Smooth muscle cell of the brain vasculature (primary cell): ENCODE results near the gene VWA3A.
"Not testable (repeated sequence)": the region's sequence is repeated elsewhere in the genome, so short reads cannot be mapped to it uniquely, and the experiment has no call there.

ENCODE experiments used
- DNase-seq: peaks from one replicate; pipeline ENCODE4 v3.0.0-alpha.2; 2012; ENCODE audit warnings: low read depth, low spot score

The VWA3A gene

DNA sequence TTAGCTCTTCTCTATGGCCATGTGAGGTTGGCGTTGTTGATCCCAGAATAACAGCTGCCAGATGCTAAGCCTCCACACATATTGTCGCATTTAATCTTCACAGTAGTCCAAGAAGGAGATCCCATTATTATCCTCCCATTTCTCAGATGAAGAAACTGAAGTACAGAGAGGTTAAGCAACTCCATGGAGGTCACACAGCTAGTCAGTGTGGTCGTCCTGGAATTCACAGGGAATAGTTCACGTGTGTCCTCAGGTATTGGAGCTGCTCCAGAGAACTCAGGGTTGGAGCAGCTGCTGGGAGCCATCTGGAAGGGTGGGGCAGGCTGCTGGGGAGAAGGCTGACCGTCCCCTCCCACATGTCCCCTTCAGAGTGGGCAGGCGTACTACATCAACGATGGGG, 89.5 kb downstream of the VWA3A start:
- no peak for DNase-seq

GRCh38 chr16:22183335-22183734, 91.0 kb downstream of the VWA3A start:
- DNase-seq, result no peak

DNA sequence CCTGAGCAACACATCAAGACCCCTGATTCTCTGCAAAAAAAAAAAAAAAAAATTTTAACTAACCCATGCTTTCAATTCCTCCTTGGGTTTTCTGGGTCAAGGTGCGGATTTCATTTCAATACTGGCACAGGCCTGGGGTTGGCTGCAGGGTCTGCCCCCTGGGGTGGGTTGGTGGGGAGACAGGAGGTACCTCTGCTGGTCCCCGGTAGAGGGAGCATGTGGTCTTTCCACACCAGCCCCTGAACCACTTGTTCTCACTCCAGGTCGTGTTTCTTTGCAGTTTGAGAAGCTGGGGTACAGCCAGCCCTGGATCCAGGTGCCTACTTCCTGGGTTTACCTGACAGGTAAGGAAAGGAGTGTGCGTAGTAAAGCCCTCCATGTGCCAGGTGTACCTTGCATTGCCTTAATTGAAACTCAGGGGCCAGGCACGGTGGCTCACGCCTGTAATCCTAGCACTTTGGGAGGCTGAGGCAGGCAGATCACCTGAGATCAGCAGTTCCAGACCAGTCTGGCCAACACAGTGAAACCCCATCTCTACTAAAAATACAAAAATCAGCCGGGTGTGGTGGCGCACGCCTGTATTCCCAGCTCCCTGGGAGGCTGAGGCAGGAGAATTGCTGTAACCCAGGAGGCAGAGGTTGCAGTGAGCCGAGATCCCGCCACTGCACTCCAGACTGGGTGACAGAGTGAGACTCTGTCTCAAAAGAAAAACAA, 91.7 kb downstream of the VWA3A start:
- DNase-seq, result no peak

DNA sequence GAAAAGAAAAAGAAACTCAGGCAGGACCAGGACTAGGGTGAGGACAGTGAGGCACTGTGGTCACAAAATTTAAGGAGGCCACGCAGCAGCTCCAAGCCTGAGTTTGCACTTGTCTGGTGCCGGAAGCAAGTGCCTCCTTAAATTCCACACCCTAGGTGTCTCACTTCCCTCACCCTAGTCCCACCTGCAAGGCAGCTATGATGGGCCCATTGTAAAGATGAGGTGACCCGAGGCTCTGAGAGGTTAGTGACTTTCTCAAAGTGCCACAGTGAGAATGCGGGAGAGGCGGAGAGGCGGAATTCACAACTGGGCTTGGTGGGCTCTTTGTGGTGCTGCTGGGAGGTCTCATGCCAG, 92.3 kb downstream of the VWA3A start:
- DNase-seq, result no peak

DNA sequence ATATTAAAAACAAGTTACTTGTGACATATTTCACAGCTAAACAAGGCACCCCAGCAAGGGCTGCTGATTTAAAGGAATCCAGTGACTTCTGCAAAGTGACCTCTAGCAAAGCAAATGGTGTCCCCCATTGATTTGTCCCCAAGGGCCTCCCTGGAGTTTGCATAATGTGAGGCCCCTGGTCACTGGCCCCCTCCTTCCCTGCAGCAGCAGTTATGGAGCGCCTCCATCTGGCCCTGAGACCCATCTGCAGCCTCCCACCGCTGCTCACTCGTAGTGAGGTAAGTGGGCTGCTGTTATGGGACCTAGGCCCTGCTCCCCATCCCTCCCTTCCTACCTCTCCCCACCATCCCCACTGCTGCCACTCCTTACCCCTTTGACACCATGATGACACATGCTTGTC, 94.2 kb downstream of the VWA3A start:
- no peak for DNase-seq

- DNase-seq, result no peak
These were observed 95.9 kb downstream of the VWA3A start for GRCh38 chr16:22188267-22188594.

DNA sequence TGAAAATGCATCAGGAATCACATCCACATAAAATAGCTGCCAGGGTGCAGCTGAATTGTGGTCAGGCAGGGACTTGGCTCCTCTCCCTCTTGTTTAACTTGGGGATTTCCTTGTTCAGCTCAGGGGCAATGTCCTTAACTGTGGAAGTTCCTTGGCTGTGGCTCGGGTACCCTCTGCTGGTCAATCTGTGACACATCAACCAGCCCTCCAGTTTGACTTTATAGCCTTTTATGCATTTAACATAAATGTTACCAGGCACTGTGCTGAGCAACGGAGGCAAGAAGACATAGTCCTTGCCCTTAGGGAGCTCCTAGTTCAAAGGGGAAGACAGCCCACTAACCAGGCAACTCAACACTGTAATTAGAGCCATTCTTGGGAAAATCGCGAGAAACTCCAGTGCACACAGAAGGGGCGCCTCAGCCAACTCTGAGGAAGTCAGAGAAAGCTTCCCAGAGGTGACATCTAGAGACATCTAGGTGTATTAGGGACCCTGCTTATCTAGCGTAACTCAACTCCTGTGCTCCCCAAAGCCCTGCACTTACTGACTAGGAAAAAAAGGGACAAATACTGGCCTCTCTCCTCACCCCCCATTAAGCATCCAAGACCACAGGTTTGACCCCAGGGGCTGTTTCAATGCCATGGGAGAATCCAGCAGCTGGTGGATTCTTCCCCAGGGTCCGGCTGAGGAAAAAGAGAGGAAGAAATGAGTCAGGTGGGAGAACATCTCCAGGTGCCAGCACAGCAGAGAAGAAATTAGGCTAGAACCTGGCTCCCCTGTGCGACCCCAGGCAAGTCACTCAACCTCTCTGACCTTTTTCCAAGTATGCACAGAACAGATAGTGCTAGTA, 96.5 kb downstream of the VWA3A start:
- DNase-seq, result peak; percentile 58

DNA sequence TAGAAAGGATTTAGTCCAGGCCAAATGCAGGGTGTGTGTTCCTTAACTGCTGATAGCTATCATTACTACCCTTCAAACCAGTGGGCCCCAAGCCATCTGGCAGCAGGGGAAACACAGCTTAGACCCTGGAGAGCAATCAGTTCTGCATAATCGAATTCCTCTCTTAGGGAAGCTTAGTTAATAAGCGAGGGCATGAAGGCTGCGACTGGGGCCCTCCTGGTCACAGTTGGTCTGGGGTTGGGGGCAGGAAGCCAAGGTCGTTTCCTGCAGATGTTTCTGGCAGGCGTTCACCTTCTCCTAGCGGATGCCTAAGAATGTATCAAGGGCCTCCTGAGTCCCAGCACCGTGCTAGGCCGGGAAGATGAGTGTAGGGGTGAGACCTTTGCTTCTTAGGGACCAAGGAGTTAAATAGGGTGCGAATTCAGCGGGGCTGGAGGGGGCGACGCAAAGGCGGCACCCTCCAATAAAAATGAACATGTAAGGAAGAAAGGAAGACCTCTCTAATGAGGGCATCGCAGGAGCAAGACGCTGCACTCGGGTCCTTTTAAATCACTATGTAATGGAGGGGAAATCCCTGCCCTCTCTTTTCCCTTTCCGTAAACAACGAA, 97.2 kb downstream of the VWA3A start:
- no peak for DNase-seq

DNA sequence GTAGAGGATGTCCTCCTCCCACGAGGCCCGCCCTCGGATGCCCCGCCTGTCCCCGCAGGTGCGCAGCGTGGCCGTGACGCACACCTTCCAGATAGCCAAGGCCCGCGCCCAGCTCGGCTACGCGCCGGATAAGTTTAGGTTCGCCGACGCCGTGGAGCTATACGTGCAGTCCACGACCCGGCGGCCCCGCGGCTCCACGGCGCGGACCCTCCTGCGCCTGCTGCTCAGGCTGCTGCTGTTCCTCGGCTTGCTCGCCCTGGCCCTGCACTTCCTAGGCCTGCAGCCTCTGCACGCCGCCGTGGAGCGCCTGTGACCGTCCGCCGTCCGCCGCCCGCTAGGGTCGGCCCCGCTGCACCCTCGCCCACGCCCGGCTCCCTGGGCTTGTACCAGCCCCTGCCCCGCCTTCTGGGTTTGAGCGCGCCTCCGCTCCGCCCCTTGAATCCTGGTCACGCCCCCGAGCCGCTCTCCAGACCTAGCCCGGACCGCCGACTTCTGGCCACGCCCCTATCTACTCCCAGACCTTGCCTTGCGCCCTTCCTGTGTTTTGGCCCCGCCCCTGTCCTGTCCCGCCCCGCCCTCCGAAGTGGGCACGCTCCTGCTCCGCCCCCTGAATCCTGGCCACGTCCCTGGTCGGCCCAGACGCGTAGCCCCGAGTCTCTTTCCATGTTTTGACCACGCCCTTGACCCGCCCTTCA, 97.9 kb downstream of the VWA3A start:
- peak; percentile 99 for DNase-seq

GRCh38 chr16:22190776-22191531, 98.6 kb downstream of the VWA3A start:
- DNase-seq, result peak; percentile 100

GRCh38 chr16:22191532-22192260, 99.4 kb downstream of the VWA3A start:
- DNase-seq, result no peak

- DNase-seq, result peak; percentile 54
These were observed 100.1 kb downstream of the VWA3A start for GRCh38 chr16:22192261-22193062.

DNA sequence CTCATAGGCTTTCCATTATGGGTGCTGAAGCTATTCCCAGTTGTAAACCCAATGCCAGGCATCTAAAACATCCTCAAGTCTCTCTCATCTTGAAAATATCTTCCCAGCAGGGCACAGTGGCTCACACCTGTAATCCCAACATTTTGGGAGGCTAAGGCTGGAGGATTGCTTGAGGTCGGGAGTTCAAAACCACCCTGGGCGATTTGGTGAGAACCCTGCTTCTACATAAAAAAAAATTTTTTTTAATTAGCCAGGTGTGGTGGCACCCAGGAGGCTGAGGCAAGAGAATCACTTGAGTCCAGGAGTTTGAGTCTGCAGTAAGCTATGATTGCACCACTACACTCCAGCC, 100.7 kb downstream of the VWA3A start:
- DNase-seq, result no peak

DNA sequence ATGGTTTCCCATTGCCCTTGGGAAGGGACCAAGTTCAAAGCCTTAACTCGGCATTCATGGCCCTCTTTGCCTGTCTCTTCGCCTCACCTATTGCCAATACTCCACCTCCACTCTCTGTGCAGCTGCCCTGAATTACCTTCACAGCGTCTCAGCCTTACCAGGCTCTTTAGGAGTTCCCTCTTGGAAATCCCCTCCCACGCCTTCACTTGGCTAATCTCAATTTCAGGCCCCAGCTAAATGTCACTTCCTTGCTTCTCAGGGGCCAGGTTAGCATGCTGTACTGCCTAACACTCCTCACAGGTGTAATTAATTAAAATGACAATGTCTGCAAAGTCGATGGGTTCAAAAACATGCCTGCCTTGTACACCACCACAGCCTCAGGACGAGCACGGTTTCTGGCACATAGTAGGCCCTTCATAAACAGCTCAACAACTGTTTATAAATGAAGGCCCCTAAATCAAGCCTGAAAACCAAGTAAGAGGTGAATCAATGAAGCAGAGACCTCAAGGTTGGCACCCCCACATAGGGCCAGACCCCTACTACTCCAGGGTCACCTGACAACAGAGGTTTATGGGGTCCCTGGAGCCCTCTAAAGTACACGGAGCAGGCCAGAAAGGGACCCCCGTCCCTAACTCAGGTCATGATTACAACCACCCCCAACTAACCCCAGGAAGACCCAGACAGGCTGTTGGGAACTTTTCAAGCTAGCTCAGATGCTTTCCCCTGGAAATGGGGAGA, 102.5 kb downstream of the VWA3A start:
- DNase-seq, result no peak

GRCh38 chr16:22195445-22195694, 103.0 kb downstream of the VWA3A start:
- no peak for DNase-seq

DNA sequence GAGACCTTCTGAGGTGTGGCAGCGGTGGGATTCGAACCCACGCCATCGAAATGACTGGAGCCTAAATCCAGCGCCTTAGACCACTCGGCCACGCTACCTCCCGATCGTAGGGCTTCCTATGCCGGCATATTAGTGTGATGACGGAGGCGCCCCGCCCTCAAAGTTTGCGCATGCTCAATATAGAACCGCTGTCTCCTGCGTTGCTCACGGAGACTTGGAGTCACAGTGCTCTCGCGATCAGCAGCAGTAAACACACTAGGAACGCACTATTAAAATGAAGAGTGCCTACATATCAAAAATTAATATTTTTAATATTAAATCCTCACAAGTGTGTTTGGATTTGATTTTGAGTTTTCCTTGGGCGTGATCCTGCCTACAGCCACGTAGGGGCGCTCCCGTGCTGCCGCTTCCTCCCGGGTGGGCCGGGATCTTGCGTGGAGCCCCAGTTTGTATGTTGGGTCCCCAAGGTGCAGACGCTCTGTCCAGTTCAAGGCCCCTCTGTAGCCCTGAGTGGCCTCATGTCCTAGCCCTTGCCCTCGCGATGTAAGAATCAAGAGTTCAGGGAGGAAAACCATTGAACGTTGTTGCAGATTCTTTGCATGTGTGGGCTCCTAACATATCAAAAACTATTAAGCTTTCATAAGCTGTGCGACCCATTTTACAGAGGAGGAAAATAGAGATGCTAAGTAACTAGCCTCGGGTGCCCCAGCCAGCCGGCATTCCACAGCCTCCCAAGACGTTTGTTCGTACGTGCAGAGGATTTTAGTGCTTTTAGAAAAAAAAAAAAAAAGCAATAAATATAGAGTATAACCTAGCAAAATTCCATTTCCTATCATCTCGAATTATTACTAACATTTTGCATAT, 103.6 kb downstream of the VWA3A start:
- peak; percentile 80 for DNase-seq

- DNase-seq, result not testable (repeated sequence)
These were observed 104.3 kb downstream of the VWA3A start for GRCh38 chr16:22196559-22197168.

- DNase-seq, result no peak
These were observed 106.4 kb downstream of the VWA3A start for GRCh38 chr16:22198547-22199293.
